Mesodermal cell (in vitro differentiated cells): ENCODE results near the gene IL5RA. TPM values are rescaled to one million over a fixed set of nuclear protein-coding genes. Genes with fewer than 3 reads are reported as not detected.
A peak's percentile ranks its signal among the peaks of the same experiment; 100 is the strongest.

Source experiments
- H3K27ac ChIP-seq: 2 replicates; pipeline ENCODE4 v1.7.0; 2013; ENCODE audit warnings: mild to moderate bottlenecking, low read depth, low read length, moderate library complexity; ENCODE audit not compliant: severe bottlenecking
- H3K36me3 ChIP-seq: 2 replicates; pipeline ENCODE4 v1.7.1; 2013; ENCODE audit warnings: mild to moderate bottlenecking, low read length, moderate library complexity; ENCODE audit not compliant: control insufficient read depth, insufficient read depth
- H3K4me1 ChIP-seq: one replicate; pipeline ENCODE4 v1.7.1; 2013; ENCODE audit warnings: mild to moderate bottlenecking, low read length; ENCODE audit not compliant: insufficient read depth, control insufficient read depth, poor library complexity, severe bottlenecking
- H3K4me3 ChIP-seq: 2 replicates; pipeline ENCODE4 v1.7.0; 2013; ENCODE audit warnings: low read length, control low read depth, mild to moderate bottlenecking; ENCODE audit not compliant: insufficient read depth, poor library complexity, severe bottlenecking; ENCODE audit errors: extremely low read depth
- H3K9me3 ChIP-seq: 2 replicates; pipeline ENCODE4 v1.7.1; 2013; ENCODE audit warnings: mild to moderate bottlenecking, low read length, moderate library complexity; ENCODE audit not compliant: control insufficient read depth
- WGBS, 2 experiments: methylation state at CpG; one replicate each; pipeline ENCODE4 v1.1.5; 2013; ENCODE audit warnings: missing lambda C conversion rate in 2 of 2; ENCODE audit not compliant: insufficient coverage in 2 of 2; 5-methylcytosine and 5-hydroxymethylcytosine counted together
- polyA plus RNA-seq, 2 experiments: library from polyadenylated mRNA; stranded (reverse); fragments of 50-300 nt; gene quantifications; one replicate each; pipeline ENCODE4 v1.2.3, GENCODE V29; 2013

The IL5RA gene, protein sequence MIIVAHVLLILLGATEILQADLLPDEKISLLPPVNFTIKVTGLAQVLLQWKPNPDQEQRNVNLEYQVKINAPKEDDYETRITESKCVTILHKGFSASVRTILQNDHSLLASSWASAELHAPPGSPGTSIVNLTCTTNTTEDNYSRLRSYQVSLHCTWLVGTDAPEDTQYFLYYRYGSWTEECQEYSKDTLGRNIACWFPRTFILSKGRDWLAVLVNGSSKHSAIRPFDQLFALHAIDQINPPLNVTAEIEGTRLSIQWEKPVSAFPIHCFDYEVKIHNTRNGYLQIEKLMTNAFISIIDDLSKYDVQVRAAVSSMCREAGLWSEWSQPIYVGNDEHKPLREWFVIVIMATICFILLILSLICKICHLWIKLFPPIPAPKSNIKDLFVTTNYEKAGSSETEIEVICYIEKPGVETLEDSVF
- polyA plus RNA-seq (2013, experiment 1 of 2): 0.44 TPM
- 0.15 TPM for polyA plus RNA-seq (2013, experiment 2 of 2)

DNA sequence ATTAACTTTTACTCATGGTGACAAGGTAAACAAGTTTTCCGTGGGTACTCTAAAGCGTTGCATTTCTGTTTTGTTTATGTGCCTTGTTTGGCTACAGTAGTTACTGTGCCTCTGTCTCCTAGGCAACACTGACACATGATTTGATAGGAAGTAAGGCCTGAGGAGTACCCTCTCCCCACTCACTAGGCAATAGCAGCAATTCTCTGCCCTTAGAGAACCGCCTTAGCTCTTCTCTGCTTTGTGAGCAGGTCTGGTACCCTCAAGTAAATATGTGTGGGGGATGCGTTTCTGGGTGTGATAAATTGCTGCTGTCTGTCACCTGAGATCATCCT is at the start of gene IL5RA:
TSS of gene IL5RA (minus strand) at position 76 of the 332 bp plus-strand sequence. CDS start 5,390 bp downstream, outside the sequence.
- 58 to 75% methylated on average over 2 of the region's 4 CpGs for WGBS, 2 experiments
- peaks cover 14% of the 10 kb centered on the region for H3K4me1 ChIP-seq
- H3K36me3 ChIP-seq: no peaks in the 10 kb centered on the region
- no peak within 1 kb of the TSS for H3K4me3 ChIP-seq
- peak within 1 kb of the TSS; percentile 91 for H3K27ac ChIP-seq
- H3K9me3 ChIP-seq: no peaks in the 10 kb centered on the region

DNA sequence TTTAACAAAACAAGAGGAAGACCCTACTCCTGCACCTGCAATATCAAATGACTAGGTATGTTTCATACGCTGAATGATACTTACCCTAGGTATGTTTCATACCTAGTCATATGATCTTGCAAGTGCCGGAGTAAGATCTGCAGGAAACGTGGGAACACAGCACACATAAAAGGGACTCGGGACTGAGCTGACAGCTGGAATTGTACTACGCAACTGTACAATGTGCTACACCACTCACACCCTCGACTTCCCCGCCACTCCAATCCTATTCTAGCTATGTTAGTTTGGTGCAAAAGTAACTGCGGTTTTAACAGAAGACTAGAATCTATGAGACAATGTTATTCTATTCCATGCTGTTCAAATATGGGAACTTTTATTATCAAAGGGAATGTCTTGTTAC is 47.3 kb upstream of the IL5RA start:
- peaks cover 71% of the 10 kb centered on the region for H3K36me3 ChIP-seq
- peaks cover 10% of the 10 kb centered on the region for H3K4me1 ChIP-seq
- WGBS, 2 experiments: 95 to 100% methylated on average over 4 to 6 of the region's 8 CpGs
- no peak overlapping the region for H3K27ac ChIP-seq
- H3K9me3 ChIP-seq: no peaks in the 10 kb centered on the region
- H3K4me3 ChIP-seq: no peak overlapping the region

DNA sequence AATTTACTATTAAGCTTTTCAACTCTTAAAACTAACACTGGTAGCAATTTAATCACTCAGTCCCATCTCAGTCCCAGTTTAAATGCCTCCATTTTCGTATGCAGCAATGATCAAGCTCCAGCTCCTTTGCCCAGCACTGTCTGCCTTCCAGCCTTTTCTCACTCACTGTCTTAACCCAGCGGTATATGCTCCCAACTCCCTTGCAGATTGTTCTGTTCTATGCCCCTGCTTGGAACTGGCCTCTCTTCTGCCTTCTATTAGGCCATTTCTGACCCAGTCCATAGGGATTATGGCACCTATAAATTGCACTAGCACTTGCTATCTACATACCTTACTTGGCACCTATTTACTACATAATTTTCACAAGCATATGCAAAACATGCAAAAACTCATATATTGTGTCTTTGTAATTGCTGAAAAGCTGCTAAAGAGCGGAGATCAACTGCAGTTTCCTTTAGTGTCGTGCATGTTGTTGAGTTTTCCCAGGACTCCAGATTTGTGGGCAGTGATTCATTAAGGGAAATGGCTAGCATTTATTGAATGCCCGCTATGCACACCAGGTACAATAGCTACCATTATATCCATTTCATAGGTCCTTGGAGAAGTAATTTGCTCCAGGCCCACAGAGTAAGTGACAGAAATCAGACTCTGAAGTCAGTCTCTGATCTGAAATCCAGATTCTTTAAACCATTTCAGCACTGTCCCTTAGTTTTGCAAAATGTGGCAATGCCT is 44.9 kb upstream of the IL5RA start:
- peaks cover 10% of the 10 kb centered on the region for H3K4me1 ChIP-seq
- H3K4me3 ChIP-seq: no peak overlapping the region
- H3K27ac ChIP-seq: peak overlapping the region; percentile 33
- no peaks in the 10 kb centered on the region for H3K9me3 ChIP-seq
- H3K36me3 ChIP-seq: peaks cover 75% of the 10 kb centered on the region
- 95 to 100% methylated on average over 3 to 4 of the region's 5 CpGs for WGBS, 2 experiments

DNA sequence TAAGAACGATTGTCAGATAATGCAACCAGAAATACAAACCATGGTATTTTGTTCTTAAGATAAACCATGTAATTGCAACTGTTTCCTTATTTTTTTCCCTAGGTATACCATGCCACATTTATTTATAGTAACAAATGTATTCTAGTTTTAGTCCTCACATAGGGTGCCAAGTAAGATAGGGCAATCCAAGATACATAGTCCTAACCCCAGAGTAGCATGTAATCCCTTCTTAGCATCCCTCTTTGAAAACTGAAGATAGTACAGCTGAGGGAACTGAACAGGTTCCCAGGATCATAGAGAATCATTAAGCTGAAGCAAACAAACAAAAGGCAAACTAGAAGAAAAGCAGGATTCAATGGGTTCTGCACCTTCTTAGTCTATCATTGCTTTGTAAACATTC is 41.3 kb upstream of the IL5RA start:
- Histone ChIP-seq H3K4me3 (no peak overlapping the region), H3K9me3 (no peaks in the 10 kb centered on the region), H3K27ac (no peak overlapping the region), H3K4me1 (peaks cover 10% of the 10 kb centered on the region), H3K36me3 (peaks cover 74% of the 10 kb centered on the region)
- WGBS, 2 experiments: no CpG with 5 or more reads among the region's 1 CpG

DNA sequence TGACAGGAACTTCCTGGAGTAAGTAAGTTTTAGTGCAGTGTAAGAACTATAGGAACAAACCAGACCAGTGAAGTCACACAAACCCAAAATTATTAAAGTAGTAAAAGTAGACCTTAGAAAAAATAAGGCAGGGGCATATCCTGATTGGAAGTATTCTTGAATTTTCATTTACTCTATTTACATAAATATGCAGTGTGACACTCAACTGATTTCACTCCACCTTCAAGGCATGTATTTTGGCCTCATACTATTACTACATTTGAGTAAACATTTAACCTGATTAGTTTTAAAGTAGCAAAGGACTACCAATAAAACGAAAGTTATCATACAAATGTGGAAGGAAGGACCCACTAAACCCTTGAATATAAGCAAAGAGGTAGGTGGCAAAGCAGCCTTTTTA is 39.4 kb upstream of the IL5RA start:
- Histone ChIP-seq H3K9me3 (no peaks in the 10 kb centered on the region), H3K4me3 (no peak overlapping the region), H3K4me1 (peaks cover 4% of the 10 kb centered on the region), H3K27ac (no peak overlapping the region), H3K36me3 (peaks cover 79% of the 10 kb centered on the region)
- WGBS, 2 experiments: no CpG with 5 or more reads among the region's 1 CpG

DNA sequence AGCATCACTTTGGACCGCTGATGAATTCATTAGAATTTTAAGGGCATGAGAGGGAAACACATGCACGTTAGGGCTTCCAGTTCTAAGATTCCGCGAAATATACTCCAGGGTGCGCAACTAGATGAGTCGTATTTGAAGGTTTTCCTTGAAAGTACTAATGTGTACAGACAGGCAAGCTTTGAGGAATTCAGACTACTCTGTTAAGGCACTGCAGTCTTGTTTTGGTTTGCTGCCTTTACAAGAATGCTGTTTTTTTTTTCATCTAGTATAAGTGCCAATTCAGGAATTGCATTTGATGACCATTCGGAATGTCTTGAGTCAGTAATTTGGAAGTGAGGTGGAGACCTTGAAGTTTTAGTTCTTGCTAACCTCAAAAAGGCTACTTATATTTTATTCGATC is 35.7 kb upstream of the IL5RA start:
- H3K36me3 ChIP-seq: peaks cover 80% of the 10 kb centered on the region

DNA sequence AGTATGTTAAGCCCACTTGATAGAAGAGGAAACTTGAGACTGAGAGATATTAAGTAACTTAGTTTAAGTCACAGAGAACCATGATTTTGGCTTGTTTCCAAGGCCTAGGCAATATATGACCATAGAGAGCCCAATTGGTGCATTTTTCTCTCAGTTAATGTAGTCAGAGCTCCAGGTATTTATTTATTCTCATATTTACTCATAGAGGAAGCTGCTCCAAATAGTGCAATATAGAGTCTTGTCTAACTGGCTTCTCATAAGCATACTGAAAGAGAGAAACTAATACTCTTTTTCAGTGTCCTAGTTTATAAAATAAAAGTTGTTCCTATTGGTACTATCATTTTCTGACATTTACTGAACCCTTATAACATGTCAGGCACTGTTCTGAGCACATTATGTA is 31.8 kb upstream of the IL5RA start:
- H3K27ac ChIP-seq: no peak overlapping the region
- no peak overlapping the region for H3K4me3 ChIP-seq
- H3K9me3 ChIP-seq: no peaks in the 10 kb centered on the region
- peaks cover 88% of the 10 kb centered on the region for H3K36me3 ChIP-seq
- H3K4me1 ChIP-seq: no peaks in the 10 kb centered on the region

More for the DNA sequence above, 35.7 kb upstream of the IL5RA start:
- WGBS, 2 experiments: 94 to 96% methylated on average over 6 to 7 of the region's 8 CpGs
- H3K27ac ChIP-seq: no peak overlapping the region
- no peaks in the 10 kb centered on the region for H3K4me1 ChIP-seq
- no peak overlapping the region for H3K4me3 ChIP-seq
- no peaks in the 10 kb centered on the region for H3K9me3 ChIP-seq

DNA sequence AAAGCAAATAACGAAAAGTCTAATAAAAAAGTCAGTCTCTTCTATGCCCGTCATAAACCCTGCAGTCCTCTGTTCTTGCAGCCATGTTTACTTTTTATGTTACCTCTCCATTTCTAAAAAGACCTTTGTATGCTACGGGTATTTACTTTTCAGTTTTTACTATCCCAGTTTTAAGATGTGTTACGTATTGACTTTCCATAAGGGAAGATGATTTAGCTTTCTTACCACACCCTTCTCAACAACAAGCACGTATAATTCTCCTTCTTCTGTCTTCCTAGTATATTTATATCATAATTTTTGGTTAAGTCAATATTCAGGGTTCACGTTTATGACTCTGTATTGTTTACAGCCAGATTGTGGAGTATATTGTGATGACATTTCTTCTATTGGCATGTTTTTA is 27.4 kb upstream of the IL5RA start:
- 90 to 96% methylated on average over 2 of the region's 6 CpGs for WGBS, 2 experiments
- Histone ChIP-seq H3K9me3 (no peaks in the 10 kb centered on the region), H3K4me1 (no peaks in the 10 kb centered on the region), H3K4me3 (no peak overlapping the region), H3K27ac (no peak overlapping the region), H3K36me3 (peaks cover 85% of the 10 kb centered on the region)

DNA sequence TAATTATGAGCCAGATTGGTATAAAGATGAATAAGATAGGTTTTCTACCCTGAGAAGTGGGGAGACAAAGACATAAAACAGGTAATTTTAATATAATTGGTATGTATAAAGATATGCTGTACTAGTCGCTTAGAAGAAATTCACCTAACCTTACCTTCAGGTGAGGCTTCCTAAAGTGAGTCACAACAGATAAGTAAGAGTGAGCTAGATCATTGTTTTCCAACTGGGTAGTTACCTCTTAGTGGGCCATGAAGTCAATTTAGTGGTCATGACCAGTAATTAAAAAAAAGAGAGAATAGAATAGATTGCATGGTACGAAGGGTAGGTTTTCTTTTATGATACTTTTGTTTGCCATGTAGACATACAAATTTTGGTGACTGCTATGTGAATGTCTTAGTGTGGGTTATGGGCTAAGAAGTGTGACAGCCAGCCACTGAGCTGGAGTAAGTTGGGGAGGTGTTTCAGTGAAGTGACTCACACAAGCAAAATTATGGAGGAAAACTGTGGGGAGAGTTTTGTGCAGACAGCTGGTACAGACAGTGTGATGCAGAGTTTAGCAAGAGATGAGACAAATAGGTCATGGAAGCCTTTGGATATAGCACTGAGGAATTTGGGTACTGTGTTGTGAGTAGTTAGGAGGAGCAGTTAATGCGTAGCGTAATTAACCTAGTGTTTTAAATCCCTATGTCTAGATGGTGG is 24.7 kb upstream of the IL5RA start:
- no peak overlapping the region for H3K4me3 ChIP-seq
- H3K9me3 ChIP-seq: no peaks in the 10 kb centered on the region
- H3K4me1 ChIP-seq: no peaks in the 10 kb centered on the region
- H3K27ac ChIP-seq: no peak overlapping the region
- WGBS, 2 experiments: 100% methylated on average over 3 of the region's 4 CpGs
- H3K36me3 ChIP-seq: peaks cover 76% of the 10 kb centered on the region

DNA sequence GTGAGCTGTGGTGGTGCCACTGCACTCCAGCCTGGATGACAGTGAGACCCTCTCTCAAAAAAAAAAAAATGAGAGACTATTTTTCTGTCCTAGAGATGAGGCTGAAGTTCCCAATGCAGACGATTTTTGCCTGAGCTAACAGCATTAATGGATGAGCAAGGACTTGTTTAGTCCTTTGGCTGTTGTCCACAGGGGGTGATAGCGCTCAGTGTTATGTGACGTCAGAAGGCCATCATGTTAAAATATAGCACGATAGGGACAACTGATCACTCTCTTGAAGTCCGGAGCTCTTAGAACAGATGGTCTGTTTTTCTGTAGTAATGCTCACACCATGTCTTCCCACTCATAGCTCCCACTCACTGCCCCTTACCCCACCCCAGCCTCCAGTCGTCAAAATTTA is 23.3 kb upstream of the IL5RA start:
- Histone ChIP-seq H3K4me3 (no peak overlapping the region), H3K9me3 (no peaks in the 10 kb centered on the region), H3K36me3 (peaks cover 76% of the 10 kb centered on the region), H3K4me1 (peaks cover 5% of the 10 kb centered on the region), H3K27ac (no peak overlapping the region)
- 88 to 93% methylated on average over 3 to 5 of the region's 6 CpGs for WGBS, 2 experiments
